ENCODE results near the gene ERFE.

DNA sequence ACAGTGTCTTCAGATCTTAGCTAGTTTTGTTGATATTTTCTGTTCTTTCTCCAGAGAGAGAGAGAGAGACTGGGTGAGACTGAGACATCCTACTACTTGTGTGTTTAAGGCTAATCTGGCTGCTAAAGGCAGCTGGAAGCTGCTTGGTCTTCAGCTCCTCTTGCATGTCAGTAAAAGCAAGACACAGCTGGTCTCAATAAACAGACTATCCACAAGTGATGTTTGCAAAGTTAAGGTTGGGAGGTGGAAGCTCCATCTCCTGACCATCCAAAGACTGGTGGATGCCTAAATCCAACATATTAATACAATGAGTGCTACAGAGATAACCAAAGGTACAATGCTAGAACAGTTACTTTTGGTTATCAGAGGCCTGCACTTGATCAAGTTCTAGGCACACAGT lies 17.8 kb downstream of the ERFE start:
- no peak for TF ChIP-seq CTCF (IDR thresholded peaks at IDR 0.05 in 2 of 3, conservative IDR thresholded peaks at IDR 0.05 in 1 of 3; ENCODE audit: insufficient read depth in 2 of 3, low read depth in 1 of 3, low read length in 3 of 3)
- no peak for TF ChIP-seq CTBP1 (IDR thresholded peaks at IDR 0.05; ENCODE audit: borderline replicate concordance)
- TF ChIP-seq FOSL1 (tag; conservative IDR thresholded peaks at IDR 0.05) = no peak
- TF ChIP-seq EZH2 (IDR thresholded peaks at IDR 0.05; ENCODE audit: borderline replicate concordance, low read depth, low read length) = no peak
- TF ChIP-seq POLR2AphosphoS5 (IDR thresholded peaks at IDR 0.05; ENCODE audit: control insufficient read depth, insufficient read depth, low read depth, low read length) = no peak
- no peak for TF ChIP-seq HDAC2 (IDR thresholded peaks at IDR 0.05)

Measured in K562 (cell line).